ENCODE measurements around the gene PTCD1.
A peak's percentile ranks its signal among the peaks of the same experiment; 100 is the strongest.
"Not testable (repeated sequence)": the region's sequence is repeated elsewhere in the genome, so short reads cannot be mapped to it uniquely, and the experiment has no call there.

Gene PTCD1

GRCh38 chr7:99419323-99420021 is 19.1 kb downstream of the PTCD1 start:
- H3K4me1 ChIP-seq (ENCODE audit: control insufficient read depth, low read length), result no peaks in the 10 kb centered on the region
- no peaks in the 10 kb centered on the region for H3K9me3 ChIP-seq (ENCODE audit: control insufficient read depth, insufficient read depth, low read length)
- no peak overlapping the region for H3K4me2 ChIP-seq (ENCODE audit: low read length)
- peaks cover 89% of the 10 kb centered on the region for H3K36me3 ChIP-seq (ENCODE audit: control insufficient read depth, low read length)
- peaks cover 12% of the 10 kb centered on the region for H3F3A ChIP-seq (ENCODE audit: control insufficient read depth, insufficient read depth)
- peaks cover 28% of the 10 kb centered on the region for H3K79me2 ChIP-seq (ENCODE audit: control insufficient read depth, low read length)
- no peak overlapping the region for H3K4me3 ChIP-seq (ENCODE audit: low read length)
- TF ChIP-seq EZH2phosphoT487 (IDR thresholded peaks at IDR 0.05; ENCODE audit: borderline replicate concordance, low read length) (no peak), CTCF (IDR thresholded peaks at IDR 0.05; ENCODE audit: low read depth, low read length, poor library complexity, severe bottlenecking) (no peak)
- H3K27me3 ChIP-seq (ENCODE audit: control insufficient read depth, low read length), result no peaks in the 10 kb centered on the region
- no peak overlapping the region for H3K27ac ChIP-seq (ENCODE audit: low read depth, low read length)
- H4K20me1 ChIP-seq (ENCODE audit: control insufficient read depth, insufficient read depth, low read depth, low read length), result peaks cover 14% of the 10 kb centered on the region; the same call in 1 of the 2 replicates
- no peaks in the 10 kb centered on the region for H3K9me2 ChIP-seq (replicated peaks; ENCODE audit: control insufficient read depth, low read length)

GRCh38 chr7:99418260-99418659 is 20.3 kb downstream of the PTCD1 start:
- Histone ChIP-seq H3K36me3 (ENCODE audit: control insufficient read depth, low read length) (peaks cover 87% of the 10 kb centered on the region), H3K4me2 (ENCODE audit: low read length) (no peak overlapping the region), H3K27me3 (ENCODE audit: control insufficient read depth, low read length) (no peaks in the 10 kb centered on the region), H3K4me3 (ENCODE audit: low read length) (no peak overlapping the region), H3F3A (ENCODE audit: control insufficient read depth, insufficient read depth) (peaks cover 12% of the 10 kb centered on the region), H4K20me1 (ENCODE audit: control insufficient read depth, insufficient read depth, low read depth, low read length) (peaks cover 14% of the 10 kb centered on the region; the same call in 1 of the 2 replicates), H3K79me2 (ENCODE audit: control insufficient read depth, low read length) (peaks cover 29% of the 10 kb centered on the region), H3K9me2 (replicated peaks; ENCODE audit: control insufficient read depth, low read length) (no peaks in the 10 kb centered on the region), H3K27ac (ENCODE audit: low read depth, low read length) (no peak overlapping the region), H3K9me3 (ENCODE audit: control insufficient read depth, insufficient read depth, low read length) (no peaks in the 10 kb centered on the region), H3K4me1 (ENCODE audit: control insufficient read depth, low read length) (no peaks in the 10 kb centered on the region)
- TF ChIP-seq CTCF (IDR thresholded peaks at IDR 0.05; ENCODE audit: low read depth, low read length, poor library complexity, severe bottlenecking), result no peak
- TF ChIP-seq EZH2phosphoT487 (IDR thresholded peaks at IDR 0.05; ENCODE audit: borderline replicate concordance, low read length), result no peak

GRCh38 chr7:99415513-99416127 is 23.0 kb downstream of the PTCD1 start:
- Histone ChIP-seq H3K36me3 (ENCODE audit: control insufficient read depth, low read length) (peaks cover 93% of the 10 kb centered on the region), H4K20me1 (ENCODE audit: control insufficient read depth, insufficient read depth, low read depth, low read length) (peaks cover 15% of the 10 kb centered on the region; the same call in 1 of the 2 replicates), H3K79me2 (ENCODE audit: control insufficient read depth, low read length) (peaks cover 51% of the 10 kb centered on the region)
- not testable (repeated sequence) for H3K27ac ChIP-seq (ENCODE audit: low read depth, low read length); H3K9me3 ChIP-seq (ENCODE audit: control insufficient read depth, insufficient read depth, low read length); H3F3A ChIP-seq (ENCODE audit: control insufficient read depth, insufficient read depth); H3K4me1 ChIP-seq (ENCODE audit: control insufficient read depth, low read length); H3K9me2 ChIP-seq (replicated peaks; ENCODE audit: control insufficient read depth, low read length); H3K4me3 ChIP-seq (ENCODE audit: low read length); H3K4me2 ChIP-seq (ENCODE audit: low read length); H3K27me3 ChIP-seq (ENCODE audit: control insufficient read depth, low read length)
- TF ChIP-seq CTCF (IDR thresholded peaks at IDR 0.05; ENCODE audit: low read depth, low read length, poor library complexity, severe bottlenecking), result peak; percentile 61

Data from DOHH2 (cell line).